LoVo (cell line): Measurements from ENCODE around the gene TRAF1.
"Not testable (repeated sequence)": the region's sequence is repeated elsewhere in the genome, so short reads cannot be mapped to it uniquely, and the experiment has no call there.

Experiments
- DNase-seq: peaks from one replicate; pipeline ENCODE4 v3.0.0-alpha.2; 2016; ENCODE audit warnings: low spot score

Gene TRAF1

GRCh38 chr9:120926397-120926928 lies at the start of gene TRAF1:
TSS of gene TRAF1 (minus strand) at chr9:120926796. CDS start at chr9:120926075, 721 bp downstream.
- no peak for DNase-seq

- DNase-seq, result no peak
These were observed 48.3 kb upstream of the TRAF1 start for GRCh38 chr9:120974921-120975320.

GRCh38 chr9:120974181-120974580 lies 47.6 kb upstream of the TRAF1 start:
- no peak for DNase-seq

GRCh38 chr9:120971938-120972337 lies 45.3 kb upstream of the TRAF1 start:
- no peak for DNase-seq

GRCh38 chr9:120971471-120971870 lies 44.9 kb upstream of the TRAF1 start:
- DNase-seq, result not testable (repeated sequence)

- no peak for DNase-seq
These were observed 43.6 kb upstream of the TRAF1 start for GRCh38 chr9:120970244-120970643.

- DNase-seq, result no peak
These were observed 39.4 kb upstream of the TRAF1 start for GRCh38 chr9:120966013-120966369.

- DNase-seq, result no peak
These were observed 38.9 kb upstream of the TRAF1 start for GRCh38 chr9:120965344-120966012.

GRCh38 chr9:120961936-120962335 lies 35.3 kb upstream of the TRAF1 start:
- DNase-seq, result no peak

- no peak for DNase-seq
These were observed 33.4 kb upstream of the TRAF1 start for GRCh38 chr9:120960001-120960400.

- no peak for DNase-seq
These were observed 30.3 kb upstream of the TRAF1 start for GRCh38 chr9:120956862-120957261.

- DNase-seq, result no peak
These were observed 25.5 kb upstream of the TRAF1 start for GRCh38 chr9:120951960-120952618.

GRCh38 chr9:120950421-120951388 lies 24.1 kb upstream of the TRAF1 start:
- no peak for DNase-seq

- no peak for DNase-seq
These were observed 22.7 kb upstream of the TRAF1 start for GRCh38 chr9:120949290-120949689.

GRCh38 chr9:120948824-120949223 lies 22.2 kb upstream of the TRAF1 start:
- no peak for DNase-seq

GRCh38 chr9:120947222-120947621 lies 20.6 kb upstream of the TRAF1 start:
- no peak for DNase-seq

GRCh38 chr9:120946259-120946658 lies 19.7 kb upstream of the TRAF1 start:
- DNase-seq, result no peak

GRCh38 chr9:120944948-120945347 lies 18.4 kb upstream of the TRAF1 start:
- no peak for DNase-seq

- DNase-seq, result no peak
These were observed 17.8 kb upstream of the TRAF1 start for GRCh38 chr9:120944434-120944843.

- no peak for DNase-seq
These were observed 15.8 kb upstream of the TRAF1 start for GRCh38 chr9:120942186-120943001.

GRCh38 chr9:120941046-120941770 lies 14.6 kb upstream of the TRAF1 start:
- no peak for DNase-seq
